SU-DHL-6 (cell line): ENCODE results near the gene CENPS.

ENCODE experiments used
- H2AFZ ChIP-seq: fragments of 200-600 bp; sonication (generic); 2 replicates; pipeline ENCODE4 v1.6.1; 2014; ENCODE audit warnings: low read depth, mild to moderate bottlenecking, moderate library complexity, mixed read lengths, antibody characterized with exemption, low read length; ENCODE audit not compliant: severe bottlenecking
- H3F3A ChIP-seq: fragments of 200-600 bp; shearing (Covaris generic); 2 replicates; pipeline ENCODE4 v1.6.0; 2016; ENCODE audit warnings: antibody characterized with exemption, mild to moderate bottlenecking; ENCODE audit not compliant: insufficient read depth
- H3K27ac ChIP-seq: fragments of 200-600 bp; sonication (generic); 2 replicates; pipeline ENCODE4 v1.5.1; 2016; ENCODE audit warnings: low read depth, mild to moderate bottlenecking, low read length, moderate library complexity, mixed read lengths
- H3K27me3 ChIP-seq: fragments of 200-600 bp; sonication (generic), shearing (Covaris generic); 2 replicates; pipeline ENCODE4 v1.6.0; 2014; ENCODE audit warnings: mild to moderate bottlenecking, low read length
- H3K36me3 ChIP-seq: fragments of 200-600 bp; sonication (generic); 2 replicates; pipeline ENCODE4 v1.6.1; 2014; ENCODE audit warnings: mild to moderate bottlenecking, low read length, mixed read lengths
- H3K4me2 ChIP-seq: fragments of 300-600, 200-600 bp; shearing (Covaris generic), sonication (generic); 2 replicates; pipeline ENCODE4 v1.6.0; 2014; ENCODE audit warnings: low read length, low read depth, mild to moderate bottlenecking; ENCODE audit not compliant: poor library complexity, severe bottlenecking
- H3K4me3 ChIP-seq: fragments of 200-600 bp; sonication (generic); 2 replicates; pipeline ENCODE4 v1.5.1; 2014; ENCODE audit warnings: antibody characterized with exemption, low read length, mild to moderate bottlenecking, mixed read lengths; ENCODE audit not compliant: insufficient read depth, poor library complexity, severe bottlenecking
- H3K79me2 ChIP-seq: fragments of 200-600 bp; sonication (generic); 2 replicates; pipeline ENCODE4 v1.6.1; 2014; ENCODE audit warnings: mild to moderate bottlenecking, low read length, moderate library complexity; ENCODE audit not compliant: insufficient read depth
- H3K9ac ChIP-seq: fragments of 200-600 bp; sonication (generic); 2 replicates; pipeline ENCODE4 v1.7.0; 2014; ENCODE audit warnings: mild to moderate bottlenecking, low read length
- H3K9me2 ChIP-seq: fragments of 200-600 bp; sonication (generic); replicated peaks from 2 replicates; pipeline ENCODE4 v1.6.1; 2014; ENCODE audit warnings: low read length; ENCODE audit not compliant: insufficient read depth
- H3K9me3 ChIP-seq: fragments of 200-600 bp; sonication (generic); 2 replicates; pipeline ENCODE4 v1.6.1; 2014; ENCODE audit warnings: low read length, mixed read lengths; ENCODE audit not compliant: insufficient read depth
- H4K20me1 ChIP-seq: fragments of 200-600 bp; sonication (generic); 2 replicates; pipeline ENCODE4 v1.6.1; 2014; ENCODE audit warnings: low read depth, mild to moderate bottlenecking, antibody characterized with exemption, low read length, moderate library complexity, mixed read lengths
- EZH2phosphoT487 ChIP-seq: fragments of 200-600 bp; sonication (generic), shearing (Covaris generic); conservative IDR thresholded peaks from 2 replicates; pipeline ENCODE4 v1.6.1; 2018; ENCODE audit warnings: mild to moderate bottlenecking, antibody characterized with exemption, low read length, moderate library complexity, mixed read lengths
- TF ChIP-seq, protein P1 (sequence below): fragments of 200-600 bp; sonication (generic); IDR thresholded peaks from one replicate; pipeline ENCODE4 v1.5.1; 2017; ENCODE audit warnings: antibody characterized with exemption, mild to moderate bottlenecking, low read length, moderate library complexity; ENCODE audit not compliant: insufficient read depth, poor library complexity, severe bottlenecking

CENPS gene

DNA sequence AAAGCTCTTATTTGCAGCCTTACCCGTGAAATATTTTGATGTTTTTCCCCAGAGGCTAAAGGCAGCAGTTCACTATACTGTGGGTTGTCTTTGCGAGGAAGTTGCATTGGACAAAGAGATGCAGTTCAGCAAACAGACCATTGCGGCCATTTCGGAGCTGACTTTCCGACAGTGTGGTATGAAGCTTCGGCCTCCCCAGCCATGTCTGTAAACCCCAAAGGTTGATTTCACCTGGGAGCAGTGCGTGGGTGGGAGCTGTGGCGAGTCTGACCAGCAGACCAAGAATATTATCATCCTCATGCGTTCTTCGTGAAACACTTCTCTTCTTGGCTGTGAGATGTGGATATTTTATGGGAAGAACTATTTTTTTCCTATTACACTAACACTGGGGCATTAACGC lies 3.6 kb downstream of the CENPS start:
- Histone ChIP-seq H3K9ac (no peak overlapping the region), H3K27ac (no peak overlapping the region), H4K20me1 (no peaks in the 10 kb centered on the region), H3F3A (no peaks in the 10 kb centered on the region), H3K27me3 (no peaks in the 10 kb centered on the region), H3K36me3 (no peaks in the 10 kb centered on the region), H3K79me2 (no peaks in the 10 kb centered on the region), H3K9me2 (no peaks in the 10 kb centered on the region), H3K4me2 (no peak overlapping the region), H2AFZ (no peak overlapping the region), H3K4me3 (no peak overlapping the region), H3K9me3 (no peaks in the 10 kb centered on the region)
- TF ChIP-seq, protein P1, sequence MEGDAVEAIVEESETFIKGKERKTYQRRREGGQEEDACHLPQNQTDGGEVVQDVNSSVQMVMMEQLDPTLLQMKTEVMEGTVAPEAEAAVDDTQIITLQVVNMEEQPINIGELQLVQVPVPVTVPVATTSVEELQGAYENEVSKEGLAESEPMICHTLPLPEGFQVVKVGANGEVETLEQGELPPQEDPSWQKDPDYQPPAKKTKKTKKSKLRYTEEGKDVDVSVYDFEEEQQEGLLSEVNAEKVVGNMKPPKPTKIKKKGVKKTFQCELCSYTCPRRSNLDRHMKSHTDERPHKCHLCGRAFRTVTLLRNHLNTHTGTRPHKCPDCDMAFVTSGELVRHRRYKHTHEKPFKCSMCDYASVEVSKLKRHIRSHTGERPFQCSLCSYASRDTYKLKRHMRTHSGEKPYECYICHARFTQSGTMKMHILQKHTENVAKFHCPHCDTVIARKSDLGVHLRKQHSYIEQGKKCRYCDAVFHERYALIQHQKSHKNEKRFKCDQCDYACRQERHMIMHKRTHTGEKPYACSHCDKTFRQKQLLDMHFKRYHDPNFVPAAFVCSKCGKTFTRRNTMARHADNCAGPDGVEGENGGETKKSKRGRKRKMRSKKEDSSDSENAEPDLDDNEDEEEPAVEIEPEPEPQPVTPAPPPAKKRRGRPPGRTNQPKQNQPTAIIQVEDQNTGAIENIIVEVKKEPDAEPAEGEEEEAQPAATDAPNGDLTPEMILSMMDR: no peak
- no peak for TF ChIP-seq EZH2phosphoT487

DNA sequence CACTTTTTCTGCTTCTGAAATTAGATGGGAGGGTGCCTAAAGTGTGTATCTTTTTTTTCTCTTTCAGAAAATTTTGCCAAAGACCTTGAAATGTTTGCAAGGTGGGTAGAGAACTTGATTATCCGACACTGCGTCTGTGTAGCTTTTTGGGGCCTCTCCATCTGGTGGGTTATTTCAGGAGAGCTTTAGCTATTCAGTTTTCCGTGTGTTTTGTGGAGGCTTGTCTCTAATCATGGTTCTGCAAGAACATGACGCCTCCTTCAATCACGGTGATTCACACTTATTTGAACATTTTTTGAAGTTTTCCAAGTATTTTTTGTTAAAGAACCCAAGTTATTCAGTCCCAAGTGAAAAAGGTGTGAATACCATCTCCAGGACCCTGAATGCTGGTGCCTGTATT lies 4.4 kb downstream of the CENPS start:
- Histone ChIP-seq H2AFZ (no peak overlapping the region), H3K9me3 (no peaks in the 10 kb centered on the region), H3K36me3 (no peaks in the 10 kb centered on the region), H4K20me1 (no peaks in the 10 kb centered on the region), H3K9me2 (no peaks in the 10 kb centered on the region), H3K9ac (no peak overlapping the region), H3K27me3 (no peaks in the 10 kb centered on the region), H3F3A (no peaks in the 10 kb centered on the region), H3K79me2 (no peaks in the 10 kb centered on the region), H3K4me3 (no peak overlapping the region), H3K4me2 (no peak overlapping the region), H3K27ac (no peak overlapping the region)
- no peak for TF ChIP-seq EZH2phosphoT487
- TF ChIP-seq, protein P1: no peak

DNA sequence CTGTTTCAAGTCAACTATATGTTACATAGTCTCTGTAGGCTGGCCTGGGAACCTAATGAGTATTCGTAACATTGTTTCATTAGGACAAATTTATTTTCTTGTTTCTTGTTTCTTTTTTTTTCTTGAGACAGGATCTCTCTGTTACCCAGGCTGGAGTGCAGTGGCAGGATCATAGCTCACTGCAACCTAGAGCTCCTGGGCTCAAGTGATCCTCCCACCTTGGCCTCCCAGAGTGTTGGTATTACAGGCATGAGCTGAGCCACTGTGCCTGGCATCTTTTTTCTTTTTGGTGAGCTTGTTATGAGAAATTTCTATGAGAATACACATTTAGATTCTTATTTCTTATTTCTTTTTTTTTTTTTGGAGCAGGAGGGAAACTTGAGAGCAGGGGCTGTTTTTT lies 6.8 kb downstream of the CENPS start:
- H3K9me3 ChIP-seq: no peaks in the 10 kb centered on the region
- H3K79me2 ChIP-seq: no peaks in the 10 kb centered on the region
- H3K4me2 ChIP-seq: no peak overlapping the region
- H3K27me3 ChIP-seq: no peaks in the 10 kb centered on the region
- H3F3A ChIP-seq: no peaks in the 10 kb centered on the region
- no peaks in the 10 kb centered on the region for H3K36me3 ChIP-seq
- no peak overlapping the region for H2AFZ ChIP-seq
- H3K27ac ChIP-seq: no peak overlapping the region
- no peak for TF ChIP-seq EZH2phosphoT487
- TF ChIP-seq, protein P1: no peak
- no peak overlapping the region for H3K4me3 ChIP-seq
- H4K20me1 ChIP-seq: no peaks in the 10 kb centered on the region
- no peak overlapping the region for H3K9ac ChIP-seq
- no peaks in the 10 kb centered on the region for H3K9me2 ChIP-seq
